Measurements from ENCODE around the gene TAS1R3.

The TAS1R3 gene

GRCh38 chr1:1320666-1321448, 10.2 kb upstream of the TAS1R3 start:
- no peak for DNase-seq (ENCODE audit: low read depth in 1 of 2, low spot score in 1 of 2)

GRCh38 chr1:1321477-1321876, 9.6 kb upstream of the TAS1R3 start:
- DNase-seq (ENCODE audit: low read depth in 1 of 2, low spot score in 1 of 2): no peak

GRCh38 chr1:1322418-1322817, 8.7 kb upstream of the TAS1R3 start:
- DNase-seq (ENCODE audit: low read depth in 1 of 2, low spot score in 1 of 2): no peak

- no peak for DNase-seq (ENCODE audit: low read depth in 1 of 2, low spot score in 1 of 2)
These were observed 8.1 kb upstream of the TAS1R3 start for GRCh38 chr1:1322952-1323351.

GRCh38 chr1:1324084-1324523, 7.0 kb upstream of the TAS1R3 start:
- no peak for DNase-seq (ENCODE audit: low read depth in 1 of 2, low spot score in 1 of 2)

- peak; percentile 92 to 94 for DNase-seq (ENCODE audit: low read depth in 1 of 2, low spot score in 1 of 2)
These were observed 6.4 kb upstream of the TAS1R3 start, which contains the start of the genes CPTP and INTS11 for GRCh38 chr1:1324524-1325287. Gene CPTP (plus strand): TSS chr1:1324802. CDS start chr1:1326911, 2,109 bp downstream. Gene INTS11 (minus strand): TSS chr1:1324660. CDS start chr1:1324608, 52 bp downstream.

GRCh38 chr1:1325288-1326074, 5.6 kb upstream of the TAS1R3 start:
- DNase-seq (ENCODE audit: low read depth in 1 of 2, low spot score in 1 of 2): no peak

- DNase-seq (ENCODE audit: low read depth in 1 of 2, low spot score in 1 of 2): no peak
These were observed 4.9 kb upstream of the TAS1R3 start for GRCh38 chr1:1326075-1326605.

- DNase-seq (ENCODE audit: low read depth in 1 of 2, low spot score in 1 of 2): no peak
These were observed 3.8 kb upstream of the TAS1R3 start for GRCh38 chr1:1327291-1327690.

- DNase-seq (ENCODE audit: low read depth in 1 of 2, low spot score in 1 of 2): no peak
These were observed 2.8 kb upstream of the TAS1R3 start for GRCh38 chr1:1328254-1328653.

- DNase-seq (ENCODE audit: low read depth in 1 of 2, low spot score in 1 of 2): no peak
These were observed 1.5 kb upstream of the TAS1R3 start for GRCh38 chr1:1329304-1330210.

- no peak for DNase-seq (ENCODE audit: low read depth in 1 of 2, low spot score in 1 of 2)
These were observed 563 bp upstream of the TAS1R3 start for GRCh38 chr1:1330366-1331067.

GRCh38 chr1:1332031-1332755, 1.1 kb downstream of the TAS1R3 start:
- DNase-seq (ENCODE audit: low read depth in 1 of 2, low spot score in 1 of 2): no peak

GRCh38 chr1:1332774-1333480, 1.8 kb downstream of the TAS1R3 start:
- no peak for DNase-seq (ENCODE audit: low read depth in 1 of 2, low spot score in 1 of 2)

GRCh38 chr1:1333551-1334241, 2.6 kb downstream of the TAS1R3 start:
- DNase-seq (ENCODE audit: low read depth in 1 of 2, low spot score in 1 of 2): no peak

- no peak for DNase-seq (ENCODE audit: low read depth in 1 of 2, low spot score in 1 of 2)
These were observed 3.8 kb downstream of the TAS1R3 start for GRCh38 chr1:1334835-1335234.

GRCh38 chr1:1335283-1335682, 4.2 kb downstream of the TAS1R3 start:
- DNase-seq (ENCODE audit: low read depth in 1 of 2, low spot score in 1 of 2): no peak

- DNase-seq (ENCODE audit: low read depth in 1 of 2, low spot score in 1 of 2): no peak
These were observed 4.7 kb downstream of the TAS1R3 start for GRCh38 chr1:1335792-1336248.

Measured in stimulated activated CD4-positive, alpha-beta T cell treated with anti-CD3 and anti-CD28 coated beads, Interleukin-15, amount 100 ng/mL, for 1 hour (primary cell).